PC-3 (cell line): Measurements from ENCODE around the gene TYK2.

Experiments
- CTCF ChIP-seq: fragments of 300-600 bp; sonication (generic); conservative IDR thresholded peaks from 2 replicates; pipeline ENCODE4 v1.5.1; 2017; ENCODE audit warnings: antibody characterized with exemption, low read depth, mild to moderate bottlenecking, low read length
- EZH2 ChIP-seq: fragments of 300-600 bp; sonication (generic); IDR thresholded peaks from one replicate; pipeline ENCODE4 v1.6.1; 2017; ENCODE audit warnings: antibody characterized with exemption, mild to moderate bottlenecking, low read length; ENCODE audit not compliant: unreplicated experiment

GRCh38 chr19:10374931-10375330, 5.4 kb downstream of the TYK2 start:
- TF ChIP-seq CTCF (no peak), EZH2 (no peak)
